ENCODE data around the gene ACAP3.
A peak's percentile ranks its signal among the peaks of the same experiment; 100 is the strongest.

The ACAP3 gene

GRCh38 chr1:1290238-1290731 lies 17.4 kb downstream of the ACAP3 start:
- peak; percentile 51 to 57 for ATAC-seq (replicated peaks)
- H3K27ac Mint-ChIP-seq, result no peak overlapping the region
- H3K4me1 Mint-ChIP-seq, result peaks cover 10 to 13% of the 10 kb centered on the region in 2 donors
- DNase-seq, result peak; percentile 43
- H3K4me3 Mint-ChIP-seq, result no peak overlapping the region
- H3K36me3 Mint-ChIP-seq, result peaks cover 0 to 4% of the 10 kb centered on the region in 2 donors
- H3K27me3 Mint-ChIP-seq, result peaks cover 0 to 6% of the 10 kb centered on the region in 2 donors
- H3K9me3 Mint-ChIP-seq, result no peaks in the 10 kb centered on the region

DNA sequence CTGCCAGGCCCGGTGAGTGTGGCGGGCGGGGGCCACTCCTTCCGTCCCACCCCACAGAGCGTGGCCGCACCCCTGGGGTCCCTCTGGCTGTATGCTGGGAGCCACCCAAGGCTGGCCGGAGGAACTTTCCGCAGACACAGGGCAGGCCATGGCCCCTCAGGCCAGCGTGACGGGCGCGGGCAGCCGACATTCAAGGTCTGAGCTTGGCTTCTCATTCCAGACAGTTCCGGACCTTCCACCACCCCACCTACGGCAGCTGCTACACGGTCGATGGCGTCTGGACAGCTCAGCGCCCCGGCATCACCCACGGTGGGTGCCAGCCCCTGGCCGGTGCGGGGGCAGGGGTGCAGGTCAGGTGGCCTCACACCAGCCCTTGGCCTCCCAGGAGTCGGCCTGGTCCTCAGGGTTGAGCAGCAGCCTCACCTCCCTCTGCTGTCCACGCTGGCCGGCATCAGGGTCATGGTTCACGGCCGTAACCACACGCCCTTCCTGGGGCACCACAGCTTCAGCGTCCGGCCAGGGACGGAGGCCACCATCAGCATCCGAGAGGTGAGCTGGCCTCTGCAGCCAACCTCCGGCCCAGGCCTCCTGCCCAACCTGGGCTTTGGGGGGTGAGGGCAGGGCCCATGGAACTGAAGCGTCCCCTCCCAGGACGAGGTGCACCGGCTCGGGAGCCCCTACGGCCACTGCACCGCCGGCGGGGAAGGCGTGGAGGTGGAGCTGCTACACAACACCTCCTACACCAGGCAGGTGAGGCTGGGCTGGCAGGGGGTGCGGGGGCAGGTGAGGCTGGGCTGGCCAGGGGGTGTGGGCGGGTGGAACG lies 20.2 kb downstream of the ACAP3 start:
- no peak overlapping the region for H3K4me3 Mint-ChIP-seq

DNA sequence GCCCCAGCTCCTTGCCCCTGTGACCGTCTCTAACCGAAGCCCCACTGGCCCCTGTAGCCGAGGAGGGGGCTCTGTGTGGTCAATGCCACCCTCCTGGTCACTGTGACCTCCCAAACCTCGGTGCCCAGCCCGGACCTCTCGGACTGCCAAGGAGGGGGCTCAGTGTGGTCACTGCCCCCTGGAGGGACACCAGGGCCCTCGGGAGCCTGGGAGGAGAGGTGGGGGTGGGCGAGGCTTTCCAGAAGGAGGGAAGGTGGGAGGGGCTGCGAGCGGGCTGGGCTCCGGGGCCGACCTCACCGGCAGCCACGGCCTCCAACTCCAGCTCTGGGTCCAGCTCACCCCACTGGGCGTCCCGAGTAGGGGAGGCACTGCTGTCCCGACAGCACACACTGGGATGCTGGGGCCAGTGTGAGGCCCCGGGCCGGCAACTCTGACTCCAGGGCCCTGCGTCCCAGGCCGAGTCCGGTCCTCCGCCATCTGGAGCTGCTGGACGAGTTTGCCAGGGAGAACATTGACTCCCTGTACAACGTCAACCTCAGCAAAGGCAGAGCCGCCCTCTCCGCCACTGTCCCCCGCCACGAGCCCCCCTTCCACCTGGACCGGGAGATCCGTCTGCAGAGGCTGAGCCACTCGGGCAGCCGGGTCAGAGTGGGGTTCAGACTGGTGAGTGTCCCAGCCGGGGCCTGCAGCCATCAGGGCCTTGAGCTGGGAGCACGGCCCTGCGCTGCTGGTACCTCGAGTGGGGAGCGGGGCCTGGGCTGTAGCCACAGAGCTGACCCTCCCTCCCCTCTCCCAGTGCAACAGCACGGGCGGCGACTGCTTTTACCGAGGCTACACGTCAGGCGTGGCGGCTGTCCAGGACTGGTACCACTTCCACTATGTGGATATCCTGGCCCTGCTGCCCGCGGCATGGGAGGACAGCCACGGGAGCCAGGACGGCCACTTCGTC lies 21.1 kb downstream of the ACAP3 start:
- Mint-ChIP-seq H3K36me3 (no peaks in the 10 kb centered on the region), H3K27me3 (peaks cover 0 to 6% of the 10 kb centered on the region in 2 donors), H3K4me3 (no peak overlapping the region)

More for the DNA sequence above, 20.2 kb downstream of the ACAP3 start:
- Mint-ChIP-seq H3K27ac (no peak overlapping the region), H3K36me3 (no peaks in the 10 kb centered on the region), H3K4me1 (peaks cover 15 to 17% of the 10 kb centered on the region in 2 donors), H3K27me3 (peaks cover 0 to 6% of the 10 kb centered on the region in 2 donors), H3K9me3 (no peaks in the 10 kb centered on the region)
- DNase-seq (no peak), ATAC-seq (replicated peaks) (no peak)

DNA sequence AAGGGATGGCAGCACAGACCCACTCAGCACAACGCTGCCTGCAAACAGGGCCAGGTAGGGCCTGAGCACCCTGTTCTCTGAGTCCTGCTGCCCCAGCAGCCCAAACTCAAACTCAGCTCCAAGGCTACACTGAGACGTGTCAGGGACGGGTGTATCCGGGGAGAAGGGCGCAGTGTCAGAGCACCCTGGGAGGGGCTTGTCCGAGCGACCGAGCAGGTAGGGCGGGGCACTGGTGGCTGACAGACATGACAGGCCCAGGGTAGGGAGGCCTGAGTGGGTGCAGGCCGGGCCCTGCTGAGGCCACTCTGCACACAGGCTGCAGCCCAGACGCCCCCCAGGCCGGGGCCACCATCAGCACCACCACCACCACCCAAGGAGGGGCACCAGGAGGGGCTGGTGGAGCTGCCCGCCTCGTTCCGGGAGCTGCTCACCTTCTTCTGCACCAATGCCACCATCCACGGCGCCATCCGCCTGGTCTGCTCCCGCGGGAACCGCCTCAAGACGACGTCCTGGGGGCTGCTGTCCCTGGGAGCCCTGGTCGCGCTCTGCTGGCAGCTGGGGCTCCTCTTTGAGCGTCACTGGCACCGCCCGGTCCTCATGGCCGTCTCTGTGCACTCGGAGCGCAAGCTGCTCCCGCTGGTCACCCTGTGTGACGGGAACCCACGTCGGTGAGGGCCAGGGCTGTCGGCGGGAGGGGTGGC lies 22.0 kb downstream of the ACAP3 start:
- no peak overlapping the region for H3K27ac Mint-ChIP-seq

More for the DNA sequence above, 21.1 kb downstream of the ACAP3 start:
- H3K9me3 Mint-ChIP-seq, result no peaks in the 10 kb centered on the region
- no peak overlapping the region for H3K27ac Mint-ChIP-seq
- H3K4me1 Mint-ChIP-seq, result peaks cover 9 to 10% of the 10 kb centered on the region in 2 donors
- DNase-seq (no peak), ATAC-seq (replicated peaks) (no peak)

GRCh38 chr1:1285102-1285571 lies 22.6 kb downstream of the ACAP3 start:
- ATAC-seq (replicated peaks), result no peak
- H3K4me1 Mint-ChIP-seq, result peaks cover 6% of the 10 kb centered on the region in 2 donors
- no peak for DNase-seq
- H3K36me3 Mint-ChIP-seq, result no peaks in the 10 kb centered on the region
- no peaks in the 10 kb centered on the region for H3K9me3 Mint-ChIP-seq
- H3K27me3 Mint-ChIP-seq, result peaks cover 0 to 3% of the 10 kb centered on the region in 2 donors
- no peak overlapping the region for H3K27ac Mint-ChIP-seq
- H3K4me3 Mint-ChIP-seq, result no peak overlapping the region

More for the DNA sequence above, 22.0 kb downstream of the ACAP3 start:
- no peaks in the 10 kb centered on the region for H3K36me3 Mint-ChIP-seq
- no peaks in the 10 kb centered on the region for H3K9me3 Mint-ChIP-seq
- peaks cover 0 to 6% of the 10 kb centered on the region in 2 donors for H3K27me3 Mint-ChIP-seq
- ATAC-seq (replicated peaks) (no peak), DNase-seq (no peak)
- H3K4me1 Mint-ChIP-seq, result peaks cover 9 to 10% of the 10 kb centered on the region in 2 donors
- H3K4me3 Mint-ChIP-seq, result no peak overlapping the region

DNA sequence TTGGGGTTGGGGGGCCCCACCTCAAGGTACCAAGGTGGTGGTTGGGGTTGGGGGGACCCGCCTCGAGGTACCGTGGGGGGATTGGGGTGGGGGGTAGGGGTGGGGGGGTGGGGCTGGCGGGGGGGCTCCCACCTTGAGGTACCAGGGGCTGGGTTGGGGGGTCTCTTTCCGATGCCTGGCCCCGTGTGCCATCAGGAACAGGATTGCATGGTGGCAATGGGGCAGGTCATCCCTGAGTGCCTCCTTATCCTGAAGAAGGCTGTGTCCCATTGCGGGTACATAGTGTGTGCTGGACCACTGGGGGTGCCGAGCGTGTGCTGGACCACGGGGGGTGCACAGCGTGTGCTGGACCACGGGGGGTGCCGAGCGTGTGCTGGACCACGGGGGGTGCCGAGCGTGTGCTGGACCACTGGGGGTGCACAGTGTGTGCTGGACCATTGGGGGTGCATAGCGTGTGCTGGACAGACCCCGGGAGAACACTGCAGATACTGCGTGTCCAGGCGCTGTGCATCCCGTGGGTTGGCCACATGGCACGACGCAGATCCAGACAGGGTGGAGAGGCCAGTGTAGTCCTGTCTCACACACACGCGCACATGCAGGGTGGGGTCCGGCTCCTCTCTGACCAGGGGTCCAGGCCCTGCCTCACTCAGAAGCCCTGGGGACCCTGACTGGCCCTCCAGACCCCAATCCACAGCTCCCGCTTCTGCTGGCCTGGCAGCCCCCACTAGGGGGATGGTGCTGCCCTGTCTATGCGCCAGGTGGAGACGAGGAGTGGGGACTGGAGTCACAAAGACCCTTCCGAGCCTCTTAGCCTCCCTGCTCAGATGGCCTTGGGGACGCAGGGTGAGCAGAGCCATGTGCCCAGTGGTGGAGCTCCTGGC lies 23.3 kb downstream of the ACAP3 start:
- Mint-ChIP-seq H3K36me3 (no peaks in the 10 kb centered on the region), H3K27me3 (no peaks in the 10 kb centered on the region), H3K27ac (no peak overlapping the region)

GRCh38 chr1:1283821-1284220 lies 23.9 kb downstream of the ACAP3 start:
- H3K36me3 Mint-ChIP-seq, result no peaks in the 10 kb centered on the region
- H3K4me1 Mint-ChIP-seq, result peaks cover 4% of the 10 kb centered on the region in 2 donors
- peak overlapping the region in 1 of 2 donors; percentile 44 for H3K4me3 Mint-ChIP-seq
- ATAC-seq (replicated peaks) (peak; percentile 48 to 76), DNase-seq (no peak)
- no peaks in the 10 kb centered on the region for H3K9me3 Mint-ChIP-seq
- H3K27ac Mint-ChIP-seq, result peak overlapping the region; percentile 85
- no peaks in the 10 kb centered on the region for H3K27me3 Mint-ChIP-seq

More for the DNA sequence above, 23.3 kb downstream of the ACAP3 start:
- H3K4me3 Mint-ChIP-seq, result no peak overlapping the region
- ATAC-seq (replicated peaks) (no peak), DNase-seq (no peak)
- peaks cover 4% of the 10 kb centered on the region in 2 donors for H3K4me1 Mint-ChIP-seq
- H3K9me3 Mint-ChIP-seq, result no peaks in the 10 kb centered on the region

GRCh38 chr1:1282998-1283397 lies 24.7 kb downstream of the ACAP3 start:
- no peak overlapping the region for H3K4me3 Mint-ChIP-seq
- ATAC-seq (replicated peaks) (no peak), DNase-seq (no peak)
- H3K27ac Mint-ChIP-seq, result no peak overlapping the region
- H3K36me3 Mint-ChIP-seq, result no peaks in the 10 kb centered on the region
- peaks cover 4% of the 10 kb centered on the region in 2 donors for H3K4me1 Mint-ChIP-seq
- no peaks in the 10 kb centered on the region for H3K27me3 Mint-ChIP-seq
- H3K9me3 Mint-ChIP-seq, result no peaks in the 10 kb centered on the region

DNA sequence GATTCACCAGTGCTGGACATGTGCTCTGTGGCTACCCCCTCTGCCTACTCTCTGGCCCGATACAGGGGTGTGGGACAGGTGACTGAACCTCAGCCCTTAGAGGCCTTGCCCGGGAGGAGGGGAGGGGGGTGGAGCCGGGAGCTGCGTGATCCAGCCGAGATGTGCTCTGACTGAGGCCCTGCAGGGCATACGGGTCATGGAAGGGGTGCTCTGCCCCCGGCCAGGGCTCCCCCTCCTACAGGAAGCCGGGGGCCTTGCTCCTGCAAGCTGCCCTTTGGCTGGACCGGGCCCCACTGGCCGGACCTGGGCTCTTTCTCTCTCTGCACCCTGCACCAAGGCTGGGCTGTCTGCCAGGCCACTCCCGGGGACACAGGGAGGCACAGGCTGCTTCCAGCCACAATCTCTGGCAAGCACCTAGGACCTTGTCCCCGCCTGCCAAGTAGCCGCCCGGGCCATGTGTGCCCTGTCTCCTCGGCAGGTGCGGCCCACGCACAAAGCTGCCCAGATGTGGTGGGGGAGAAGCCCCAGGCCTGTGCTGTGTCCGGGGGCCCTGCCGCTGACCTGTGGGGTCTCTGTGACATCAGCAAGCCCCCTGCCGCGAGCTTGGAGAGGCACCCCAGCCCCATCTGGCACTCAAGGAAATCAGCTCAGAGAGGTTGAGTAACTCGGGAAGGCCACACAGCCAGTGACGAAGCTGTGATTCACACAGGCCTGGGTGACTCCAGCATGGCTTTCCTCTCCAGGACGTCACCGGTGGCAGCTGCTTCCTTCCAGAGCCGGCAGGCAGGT lies 26.0 kb downstream of the ACAP3 start:
- no peaks in the 10 kb centered on the region for H3K36me3 Mint-ChIP-seq
- H3K9me3 Mint-ChIP-seq, result no peaks in the 10 kb centered on the region
- H3K27ac Mint-ChIP-seq, result no peak overlapping the region
- DNase-seq (no peak), ATAC-seq (replicated peaks) (no peak)
- no peaks in the 10 kb centered on the region for H3K27me3 Mint-ChIP-seq
- peaks cover 4% of the 10 kb centered on the region in 2 donors for H3K4me1 Mint-ChIP-seq
- no peak overlapping the region for H3K4me3 Mint-ChIP-seq

DNA sequence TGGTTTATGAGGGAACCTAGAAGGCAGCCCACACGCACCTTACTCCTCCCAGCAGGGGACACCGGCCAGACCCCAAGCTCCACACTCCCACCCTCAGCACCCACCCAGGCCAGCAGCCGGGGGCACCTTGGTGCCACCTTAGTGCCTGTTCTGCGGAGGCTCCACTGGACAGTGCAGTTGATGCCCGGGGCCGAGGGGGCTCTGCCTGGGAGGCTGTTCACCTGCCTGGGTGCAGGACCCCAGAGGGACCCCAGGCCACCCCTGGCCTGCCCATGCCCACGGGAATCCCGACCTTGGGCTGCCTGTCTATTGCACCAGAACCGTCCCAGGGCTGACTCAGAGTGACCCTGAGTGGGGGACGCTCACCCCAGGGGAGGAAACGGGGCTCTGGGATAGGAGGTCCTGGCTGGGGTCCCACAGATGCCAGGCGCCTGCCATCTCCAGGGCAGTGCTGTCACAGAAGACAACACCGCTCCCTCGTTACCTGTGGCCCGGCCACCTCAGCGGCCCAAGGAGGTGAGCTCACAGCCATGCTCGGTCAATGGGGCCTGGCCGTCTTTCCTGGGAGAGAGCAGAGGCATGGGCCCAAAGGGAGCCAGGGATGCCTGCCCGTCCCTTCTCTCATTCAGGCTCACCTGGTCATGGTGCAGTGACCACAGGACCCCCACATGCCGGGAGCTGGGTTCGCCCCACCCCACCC lies 26.8 kb downstream of the ACAP3 start:
- DNase-seq (no peak), ATAC-seq (replicated peaks) (no peak)
- H3K27me3 Mint-ChIP-seq, result no peaks in the 10 kb centered on the region
- H3K9me3 Mint-ChIP-seq, result no peaks in the 10 kb centered on the region
- H3K4me3 Mint-ChIP-seq, result no peak overlapping the region
- no peaks in the 10 kb centered on the region for H3K36me3 Mint-ChIP-seq
- H3K4me1 Mint-ChIP-seq, result peaks cover 4% of the 10 kb centered on the region in 2 donors
- no peak overlapping the region for H3K27ac Mint-ChIP-seq

DNA sequence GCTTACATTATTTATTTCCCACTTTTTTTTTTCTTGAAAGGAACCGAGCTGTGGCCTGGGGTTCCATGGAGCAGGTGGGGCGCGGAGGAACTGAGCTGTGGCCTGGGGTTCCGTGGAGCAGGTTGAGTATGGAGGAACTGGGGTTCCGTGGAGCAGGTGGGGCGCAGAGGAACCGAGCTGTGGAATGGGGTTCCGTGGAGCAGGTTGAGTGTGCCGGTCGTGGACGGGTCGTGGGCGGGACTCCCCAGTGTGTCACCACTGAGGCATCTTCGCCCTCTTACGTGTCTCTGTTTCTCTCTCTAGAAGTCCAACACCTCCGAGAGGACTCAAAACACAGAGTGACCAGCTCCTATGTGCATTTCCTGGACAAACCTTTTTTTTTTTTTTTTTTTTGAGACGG lies 28.7 kb downstream of the ACAP3 start:
- ATAC-seq (replicated peaks) (no peak), DNase-seq (no peak)
- H3K4me3 Mint-ChIP-seq, result no peak overlapping the region
- H3K36me3 Mint-ChIP-seq, result no peaks in the 10 kb centered on the region
- H3K4me1 Mint-ChIP-seq, result peaks cover 8 to 12% of the 10 kb centered on the region in 2 donors
- H3K27ac Mint-ChIP-seq, result no peak overlapping the region
- H3K9me3 Mint-ChIP-seq, result no peaks in the 10 kb centered on the region
- H3K27me3 Mint-ChIP-seq, result no peaks in the 10 kb centered on the region

DNA sequence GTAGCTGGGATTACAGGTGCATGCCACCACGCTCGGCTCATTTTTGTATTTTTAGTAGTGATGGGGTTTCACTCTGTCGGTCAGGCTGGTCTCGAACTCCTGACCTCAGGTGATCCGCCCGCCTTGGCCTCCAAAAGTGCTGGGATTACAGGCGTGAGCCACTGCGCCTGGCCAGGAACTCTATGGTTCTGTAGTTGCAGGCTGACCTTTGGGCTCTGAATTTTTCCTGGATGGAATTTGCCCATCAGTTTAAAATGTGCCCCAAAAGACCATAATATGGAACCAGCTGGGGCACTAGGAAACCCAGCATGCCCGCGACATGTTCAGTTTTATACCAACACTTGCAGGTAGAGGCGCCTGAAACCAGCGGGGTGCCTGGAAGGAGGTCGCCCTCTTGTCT lies 29.1 kb downstream of the ACAP3 start:
- DNase-seq (no peak), ATAC-seq (replicated peaks) (no peak)
- Mint-ChIP-seq H3K27ac (no peak overlapping the region), H3K27me3 (no peaks in the 10 kb centered on the region), H3K4me1 (peaks cover 5 to 10% of the 10 kb centered on the region in 2 donors), H3K9me3 (no peaks in the 10 kb centered on the region), H3K4me3 (no peak overlapping the region), H3K36me3 (no peaks in the 10 kb centered on the region)
